ENCODE data around the gene FBF1.

The FBF1 gene

DNA sequence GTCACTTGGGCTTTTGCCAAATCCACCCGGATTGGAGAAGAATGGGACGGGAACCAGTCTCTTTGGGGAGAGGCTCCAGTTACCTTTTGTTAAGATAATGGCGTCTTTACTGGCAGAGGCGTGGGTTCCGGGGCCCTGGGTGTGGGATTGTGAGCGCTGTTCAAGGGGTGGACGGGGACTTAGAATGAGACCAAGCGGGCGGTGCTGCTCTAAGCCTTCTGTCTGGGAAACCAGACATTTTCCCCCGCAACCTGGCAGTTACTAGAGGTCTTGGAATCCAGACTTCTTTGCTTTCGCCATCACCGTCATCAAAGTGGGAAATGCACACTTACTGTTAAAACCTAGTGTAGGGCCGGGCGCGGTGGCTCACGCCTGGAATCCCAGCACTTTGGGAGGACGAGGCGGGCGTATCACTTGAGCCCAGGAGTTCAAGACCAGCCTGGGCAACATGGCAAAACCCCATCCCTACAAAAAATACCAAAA is 38.9 kb upstream of the FBF1 start (continued):
- TF ChIP-seq, protein P1, sequence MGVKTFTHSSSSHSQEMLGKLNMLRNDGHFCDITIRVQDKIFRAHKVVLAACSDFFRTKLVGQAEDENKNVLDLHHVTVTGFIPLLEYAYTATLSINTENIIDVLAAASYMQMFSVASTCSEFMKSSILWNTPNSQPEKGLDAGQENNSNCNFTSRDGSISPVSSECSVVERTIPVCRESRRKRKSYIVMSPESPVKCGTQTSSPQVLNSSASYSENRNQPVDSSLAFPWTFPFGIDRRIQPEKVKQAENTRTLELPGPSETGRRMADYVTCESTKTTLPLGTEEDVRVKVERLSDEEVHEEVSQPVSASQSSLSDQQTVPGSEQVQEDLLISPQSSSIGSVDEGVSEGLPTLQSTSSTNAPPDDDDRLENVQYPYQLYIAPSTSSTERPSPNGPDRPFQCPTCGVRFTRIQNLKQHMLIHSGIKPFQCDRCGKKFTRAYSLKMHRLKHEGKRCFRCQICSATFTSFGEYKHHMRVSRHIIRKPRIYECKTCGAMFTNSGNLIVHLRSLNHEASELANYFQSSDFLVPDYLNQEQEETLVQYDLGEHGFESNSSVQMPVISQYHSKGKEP (tag by site-specific recombination; IDR thresholded peaks at IDR 0.05) = no peak
- TF ChIP-seq ZNF544 (tag by site-specific recombination; IDR thresholded peaks at IDR 0.05) (no peak), ZNF677 (tag by site-specific recombination; IDR thresholded peaks at IDR 0.05) (no peak), ZNF274 (IDR thresholded peaks at IDR 0.05; ENCODE audit: low read length) (no peak), ZNF274 (tag by site-specific recombination; IDR thresholded peaks at IDR 0.05; ENCODE audit: borderline replicate concordance) (no peak), EGR2 (tag by site-specific recombination; IDR thresholded peaks at IDR 0.05; ENCODE audit: low read depth) (peak; percentile 56; the same call in 1 of the 2 replicates), KLF10 (tag by site-specific recombination; IDR thresholded peaks at IDR 0.05) (no peak), ZXDB (tag by site-specific recombination; IDR thresholded peaks at IDR 0.05) (no peak), ZNF266 (tag by site-specific recombination; IDR thresholded peaks at IDR 0.05; ENCODE audit: low read depth) (no peak), ZNF404 (tag by site-specific recombination; IDR thresholded peaks at IDR 0.05) (no peak), ZNF341 (tag by site-specific recombination; IDR thresholded peaks at IDR 0.05; ENCODE audit: low read depth) (no peak; the same call in none of the 2 replicates), ZNF558 (tag by site-specific recombination; IDR thresholded peaks at IDR 0.05) (no peak), ZNF830 (tag by site-specific recombination; IDR thresholded peaks at IDR 0.05; ENCODE audit: low read depth) (no peak), ZNF785 (tag by site-specific recombination; IDR thresholded peaks at IDR 0.05) (no peak), YY1 (tag by site-specific recombination; IDR thresholded peaks at IDR 0.05) (peak; percentile 81), MZF1 (tag by site-specific recombination; IDR thresholded peaks at IDR 0.05; ENCODE audit: borderline replicate concordance) (no peak)
- TF ChIP-seq, protein P2, sequence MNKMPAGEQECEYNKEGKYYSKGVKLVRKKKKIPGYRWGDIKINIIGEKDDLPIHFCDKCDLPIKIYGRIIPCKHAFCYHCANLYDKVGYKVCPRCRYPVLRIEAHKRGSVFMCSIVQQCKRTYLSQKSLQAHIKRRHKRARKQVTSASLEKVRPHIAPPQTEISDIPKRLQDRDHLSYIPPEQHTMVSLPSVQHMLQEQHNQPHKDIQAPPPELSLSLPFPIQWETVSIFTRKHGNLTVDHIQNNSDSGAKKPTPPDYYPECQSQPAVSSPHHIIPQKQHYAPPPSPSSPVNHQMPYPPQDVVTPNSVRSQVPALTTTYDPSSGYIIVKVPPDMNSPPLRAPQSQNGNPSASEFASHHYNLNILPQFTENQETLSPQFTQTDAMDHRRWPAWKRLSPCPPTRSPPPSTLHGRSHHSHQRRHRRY (tag by site-specific recombination; IDR thresholded peaks at IDR 0.05) = no peak
- TF ChIP-seq, protein P3, sequence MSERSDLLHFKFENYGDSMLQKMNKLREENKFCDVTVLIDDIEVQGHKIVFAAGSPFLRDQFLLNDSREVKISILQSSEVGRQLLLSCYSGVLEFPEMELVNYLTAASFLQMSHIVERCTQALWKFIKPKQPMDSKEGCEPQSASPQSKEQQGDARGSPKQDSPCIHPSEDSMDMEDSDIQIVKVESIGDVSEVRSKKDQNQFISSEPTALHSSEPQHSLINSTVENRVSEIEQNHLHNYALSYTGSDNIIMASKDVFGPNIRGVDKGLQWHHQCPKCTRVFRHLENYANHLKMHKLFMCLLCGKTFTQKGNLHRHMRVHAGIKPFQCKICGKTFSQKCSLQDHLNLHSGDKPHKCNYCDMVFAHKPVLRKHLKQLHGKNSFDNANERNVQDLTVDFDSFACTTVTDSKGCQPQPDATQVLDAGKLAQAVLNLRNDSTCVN (tag by site-specific recombination; optimal IDR thresholded peaks at IDR 0.05) = peak; percentile 11
- TF ChIP-seq, protein P4, sequence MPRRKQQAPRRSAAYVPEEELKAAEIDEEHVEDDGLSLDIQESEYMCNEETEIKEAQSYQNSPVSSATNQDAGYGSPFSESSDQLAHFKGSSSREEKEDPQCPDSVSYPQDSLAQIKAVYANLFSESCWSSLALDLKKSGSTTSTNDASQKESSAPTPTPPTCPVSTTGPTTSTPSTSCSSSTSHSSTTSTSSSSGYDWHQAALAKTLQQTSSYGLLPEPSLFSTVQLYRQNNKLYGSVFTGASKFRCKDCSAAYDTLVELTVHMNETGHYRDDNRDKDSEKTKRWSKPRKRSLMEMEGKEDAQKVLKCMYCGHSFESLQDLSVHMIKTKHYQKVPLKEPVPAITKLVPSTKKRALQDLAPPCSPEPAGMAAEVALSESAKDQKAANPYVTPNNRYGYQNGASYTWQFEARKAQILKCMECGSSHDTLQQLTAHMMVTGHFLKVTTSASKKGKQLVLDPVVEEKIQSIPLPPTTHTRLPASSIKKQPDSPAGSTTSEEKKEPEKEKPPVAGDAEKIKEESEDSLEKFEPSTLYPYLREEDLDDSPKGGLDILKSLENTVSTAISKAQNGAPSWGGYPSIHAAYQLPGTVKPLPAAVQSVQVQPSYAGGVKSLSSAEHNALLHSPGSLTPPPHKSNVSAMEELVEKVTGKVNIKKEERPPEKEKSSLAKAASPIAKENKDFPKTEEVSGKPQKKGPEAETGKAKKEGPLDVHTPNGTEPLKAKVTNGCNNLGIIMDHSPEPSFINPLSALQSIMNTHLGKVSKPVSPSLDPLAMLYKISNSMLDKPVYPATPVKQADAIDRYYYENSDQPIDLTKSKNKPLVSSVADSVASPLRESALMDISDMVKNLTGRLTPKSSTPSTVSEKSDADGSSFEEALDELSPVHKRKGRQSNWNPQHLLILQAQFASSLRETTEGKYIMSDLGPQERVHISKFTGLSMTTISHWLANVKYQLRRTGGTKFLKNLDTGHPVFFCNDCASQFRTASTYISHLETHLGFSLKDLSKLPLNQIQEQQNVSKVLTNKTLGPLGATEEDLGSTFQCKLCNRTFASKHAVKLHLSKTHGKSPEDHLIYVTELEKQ (tag by site-specific recombination; IDR thresholded peaks at IDR 0.05; ENCODE audit: borderline replicate concordance) = no peak
- TF ChIP-seq, protein P5, sequence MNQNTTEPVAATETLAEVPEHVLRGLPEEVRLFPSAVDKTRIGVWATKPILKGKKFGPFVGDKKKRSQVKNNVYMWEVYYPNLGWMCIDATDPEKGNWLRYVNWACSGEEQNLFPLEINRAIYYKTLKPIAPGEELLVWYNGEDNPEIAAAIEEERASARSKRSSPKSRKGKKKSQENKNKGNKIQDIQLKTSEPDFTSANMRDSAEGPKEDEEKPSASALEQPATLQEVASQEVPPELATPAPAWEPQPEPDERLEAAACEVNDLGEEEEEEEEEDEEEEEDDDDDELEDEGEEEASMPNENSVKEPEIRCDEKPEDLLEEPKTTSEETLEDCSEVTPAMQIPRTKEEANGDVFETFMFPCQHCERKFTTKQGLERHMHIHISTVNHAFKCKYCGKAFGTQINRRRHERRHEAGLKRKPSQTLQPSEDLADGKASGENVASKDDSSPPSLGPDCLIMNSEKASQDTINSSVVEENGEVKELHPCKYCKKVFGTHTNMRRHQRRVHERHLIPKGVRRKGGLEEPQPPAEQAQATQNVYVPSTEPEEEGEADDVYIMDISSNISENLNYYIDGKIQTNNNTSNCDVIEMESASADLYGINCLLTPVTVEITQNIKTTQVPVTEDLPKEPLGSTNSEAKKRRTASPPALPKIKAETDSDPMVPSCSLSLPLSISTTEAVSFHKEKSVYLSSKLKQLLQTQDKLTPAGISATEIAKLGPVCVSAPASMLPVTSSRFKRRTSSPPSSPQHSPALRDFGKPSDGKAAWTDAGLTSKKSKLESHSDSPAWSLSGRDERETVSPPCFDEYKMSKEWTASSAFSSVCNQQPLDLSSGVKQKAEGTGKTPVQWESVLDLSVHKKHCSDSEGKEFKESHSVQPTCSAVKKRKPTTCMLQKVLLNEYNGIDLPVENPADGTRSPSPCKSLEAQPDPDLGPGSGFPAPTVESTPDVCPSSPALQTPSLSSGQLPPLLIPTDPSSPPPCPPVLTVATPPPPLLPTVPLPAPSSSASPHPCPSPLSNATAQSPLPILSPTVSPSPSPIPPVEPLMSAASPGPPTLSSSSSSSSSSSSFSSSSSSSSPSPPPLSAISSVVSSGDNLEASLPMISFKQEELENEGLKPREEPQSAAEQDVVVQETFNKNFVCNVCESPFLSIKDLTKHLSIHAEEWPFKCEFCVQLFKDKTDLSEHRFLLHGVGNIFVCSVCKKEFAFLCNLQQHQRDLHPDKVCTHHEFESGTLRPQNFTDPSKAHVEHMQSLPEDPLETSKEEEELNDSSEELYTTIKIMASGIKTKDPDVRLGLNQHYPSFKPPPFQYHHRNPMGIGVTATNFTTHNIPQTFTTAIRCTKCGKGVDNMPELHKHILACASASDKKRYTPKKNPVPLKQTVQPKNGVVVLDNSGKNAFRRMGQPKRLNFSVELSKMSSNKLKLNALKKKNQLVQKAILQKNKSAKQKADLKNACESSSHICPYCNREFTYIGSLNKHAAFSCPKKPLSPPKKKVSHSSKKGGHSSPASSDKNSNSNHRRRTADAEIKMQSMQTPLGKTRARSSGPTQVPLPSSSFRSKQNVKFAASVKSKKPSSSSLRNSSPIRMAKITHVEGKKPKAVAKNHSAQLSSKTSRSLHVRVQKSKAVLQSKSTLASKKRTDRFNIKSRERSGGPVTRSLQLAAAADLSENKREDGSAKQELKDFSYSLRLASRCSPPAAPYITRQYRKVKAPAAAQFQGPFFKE (tag by site-specific recombination; IDR thresholded peaks at IDR 0.05; ENCODE audit: borderline replicate concordance) = 0 out of 2 replicates have a peak, but pooled peaks have one; percentile 57
- TF ChIP-seq, protein P6, sequence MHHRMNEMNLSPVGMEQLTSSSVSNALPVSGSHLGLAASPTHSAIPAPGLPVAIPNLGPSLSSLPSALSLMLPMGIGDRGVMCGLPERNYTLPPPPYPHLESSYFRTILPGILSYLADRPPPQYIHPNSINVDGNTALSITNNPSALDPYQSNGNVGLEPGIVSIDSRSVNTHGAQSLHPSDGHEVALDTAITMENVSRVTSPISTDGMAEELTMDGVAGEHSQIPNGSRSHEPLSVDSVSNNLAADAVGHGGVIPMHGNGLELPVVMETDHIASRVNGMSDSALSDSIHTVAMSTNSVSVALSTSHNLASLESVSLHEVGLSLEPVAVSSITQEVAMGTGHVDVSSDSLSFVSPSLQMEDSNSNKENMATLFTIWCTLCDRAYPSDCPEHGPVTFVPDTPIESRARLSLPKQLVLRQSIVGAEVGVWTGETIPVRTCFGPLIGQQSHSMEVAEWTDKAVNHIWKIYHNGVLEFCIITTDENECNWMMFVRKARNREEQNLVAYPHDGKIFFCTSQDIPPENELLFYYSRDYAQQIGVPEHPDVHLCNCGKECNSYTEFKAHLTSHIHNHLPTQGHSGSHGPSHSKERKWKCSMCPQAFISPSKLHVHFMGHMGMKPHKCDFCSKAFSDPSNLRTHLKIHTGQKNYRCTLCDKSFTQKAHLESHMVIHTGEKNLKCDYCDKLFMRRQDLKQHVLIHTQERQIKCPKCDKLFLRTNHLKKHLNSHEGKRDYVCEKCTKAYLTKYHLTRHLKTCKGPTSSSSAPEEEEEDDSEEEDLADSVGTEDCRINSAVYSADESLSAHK (tag by site-specific recombination; IDR thresholded peaks at IDR 0.05) = no peak
- TF ChIP-seq, protein P7, sequence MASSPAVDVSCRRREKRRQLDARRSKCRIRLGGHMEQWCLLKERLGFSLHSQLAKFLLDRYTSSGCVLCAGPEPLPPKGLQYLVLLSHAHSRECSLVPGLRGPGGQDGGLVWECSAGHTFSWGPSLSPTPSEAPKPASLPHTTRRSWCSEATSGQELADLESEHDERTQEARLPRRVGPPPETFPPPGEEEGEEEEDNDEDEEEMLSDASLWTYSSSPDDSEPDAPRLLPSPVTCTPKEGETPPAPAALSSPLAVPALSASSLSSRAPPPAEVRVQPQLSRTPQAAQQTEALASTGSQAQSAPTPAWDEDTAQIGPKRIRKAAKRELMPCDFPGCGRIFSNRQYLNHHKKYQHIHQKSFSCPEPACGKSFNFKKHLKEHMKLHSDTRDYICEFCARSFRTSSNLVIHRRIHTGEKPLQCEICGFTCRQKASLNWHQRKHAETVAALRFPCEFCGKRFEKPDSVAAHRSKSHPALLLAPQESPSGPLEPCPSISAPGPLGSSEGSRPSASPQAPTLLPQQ (tag by site-specific recombination; IDR thresholded peaks at IDR 0.05) = no peak

Measured in HEK293 (cell line).